ENCODE results near the gene PRDM16.

DNA sequence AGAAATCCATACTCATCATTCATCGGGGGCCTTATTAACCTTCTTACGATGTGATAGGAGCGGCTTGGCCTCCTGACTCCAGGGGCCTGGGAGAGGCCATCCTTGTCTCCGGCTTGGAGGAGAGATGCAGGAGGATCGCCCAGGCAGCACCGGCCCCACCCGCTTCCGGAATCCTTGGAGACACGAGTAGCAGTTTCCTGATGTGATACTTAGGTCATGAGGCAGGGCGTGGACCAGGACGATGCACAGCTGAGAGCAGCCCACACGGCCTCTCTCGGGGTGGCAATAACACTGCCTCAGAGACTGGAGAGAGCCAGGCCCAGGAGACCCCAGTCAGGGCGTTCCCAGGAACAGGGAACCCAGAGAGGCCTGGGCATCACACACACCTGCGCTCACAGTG is 221.9 kb downstream of the PRDM16 start:
- TF ChIP-seq, protein P1, sequence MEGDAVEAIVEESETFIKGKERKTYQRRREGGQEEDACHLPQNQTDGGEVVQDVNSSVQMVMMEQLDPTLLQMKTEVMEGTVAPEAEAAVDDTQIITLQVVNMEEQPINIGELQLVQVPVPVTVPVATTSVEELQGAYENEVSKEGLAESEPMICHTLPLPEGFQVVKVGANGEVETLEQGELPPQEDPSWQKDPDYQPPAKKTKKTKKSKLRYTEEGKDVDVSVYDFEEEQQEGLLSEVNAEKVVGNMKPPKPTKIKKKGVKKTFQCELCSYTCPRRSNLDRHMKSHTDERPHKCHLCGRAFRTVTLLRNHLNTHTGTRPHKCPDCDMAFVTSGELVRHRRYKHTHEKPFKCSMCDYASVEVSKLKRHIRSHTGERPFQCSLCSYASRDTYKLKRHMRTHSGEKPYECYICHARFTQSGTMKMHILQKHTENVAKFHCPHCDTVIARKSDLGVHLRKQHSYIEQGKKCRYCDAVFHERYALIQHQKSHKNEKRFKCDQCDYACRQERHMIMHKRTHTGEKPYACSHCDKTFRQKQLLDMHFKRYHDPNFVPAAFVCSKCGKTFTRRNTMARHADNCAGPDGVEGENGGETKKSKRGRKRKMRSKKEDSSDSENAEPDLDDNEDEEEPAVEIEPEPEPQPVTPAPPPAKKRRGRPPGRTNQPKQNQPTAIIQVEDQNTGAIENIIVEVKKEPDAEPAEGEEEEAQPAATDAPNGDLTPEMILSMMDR (IDR thresholded peaks at IDR 0.05; ENCODE audit: low read depth, low read length, missing input control), result no peak
- TF ChIP-seq TAF1 (conservative IDR thresholded peaks at IDR 0.05) (no peak), RAD21 (IDR thresholded peaks at IDR 0.05) (no peak), REST (IDR thresholded peaks at IDR 0.05) (no peak), MAX (IDR thresholded peaks at IDR 0.05) (no peak), EGR1 (IDR thresholded peaks at IDR 0.05; ENCODE audit: low read depth in 2 of 2) (no peak), HNF4G (IDR thresholded peaks at IDR 0.05) (no peak), RXRA (IDR thresholded peaks at IDR 0.05) (no peak), FOXA2 (IDR thresholded peaks at IDR 0.05) (no peak), JUND (IDR thresholded peaks at IDR 0.05) (no peak)
- TF ChIP-seq, protein P2, sequence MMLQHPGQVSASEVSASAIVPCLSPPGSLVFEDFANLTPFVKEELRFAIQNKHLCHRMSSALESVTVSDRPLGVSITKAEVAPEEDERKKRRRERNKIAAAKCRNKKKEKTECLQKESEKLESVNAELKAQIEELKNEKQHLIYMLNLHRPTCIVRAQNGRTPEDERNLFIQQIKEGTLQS (IDR thresholded peaks at IDR 0.05), result no peak
